ENCODE measurements around the gene CDK18.

CDK18 gene

GRCh38 chr1:205541161-205541886 is 36.9 kb downstream of the CDK18 start:
- FAIRE-seq, result no peak

- FAIRE-seq, result no peak
These were observed 37.9 kb downstream of the CDK18 start for GRCh38 chr1:205542367-205542766.

GRCh38 chr1:205543351-205544301 is 39.2 kb downstream of the CDK18 start:
- FAIRE-seq, result no peak

GRCh38 chr1:205545001-205545919 is 40.8 kb downstream of the CDK18 start:
- FAIRE-seq, result no peak

- FAIRE-seq, result no peak
These were observed 41.5 kb downstream of the CDK18 start for GRCh38 chr1:205545991-205546390.

- FAIRE-seq, result no peak
These were observed 42.1 kb downstream of the CDK18 start for GRCh38 chr1:205546541-205546940.

GRCh38 chr1:205547936-205548827 is 43.7 kb downstream of the CDK18 start:
- no peak for FAIRE-seq

GRCh38 chr1:205554026-205554811 is 49.8 kb downstream of the CDK18 start:
- no peak for FAIRE-seq

- FAIRE-seq, result no peak
These were observed 57.2 kb downstream of the CDK18 start for GRCh38 chr1:205561501-205562203.

GRCh38 chr1:205563927-205564441 is 59.5 kb downstream of the CDK18 start:
- FAIRE-seq, result no peak

- no peak for FAIRE-seq
These were observed 61.3 kb downstream of the CDK18 start for GRCh38 chr1:205565799-205566198.

- no peak for FAIRE-seq
These were observed 63.2 kb downstream of the CDK18 start for GRCh38 chr1:205567716-205568115.

- FAIRE-seq, result no peak
These were observed 63.6 kb downstream of the CDK18 start for GRCh38 chr1:205568135-205568468.

- no peak for FAIRE-seq
These were observed 64.2 kb downstream of the CDK18 start for GRCh38 chr1:205568469-205569361.

GRCh38 chr1:205569411-205570172 is 65.1 kb downstream of the CDK18 start:
- no peak for FAIRE-seq

GRCh38 chr1:205570173-205570501 is 65.7 kb downstream of the CDK18 start:
- FAIRE-seq, result no peak

GRCh38 chr1:205570796-205571537 is 66.5 kb downstream of the CDK18 start:
- no peak for FAIRE-seq

- FAIRE-seq, result no peak
These were observed 67.3 kb downstream of the CDK18 start for GRCh38 chr1:205571747-205572146.
